ENCODE results near the gene LCE5A. TPM values are rescaled to one million over a fixed set of nuclear protein-coding genes. Genes with fewer than 3 reads are reported as not detected.

Gene LCE5A
- total and polyA plus RNA-seq, 2 donors from 2014 or later, result not detected

GRCh38 chr1:152466217-152466616 is 44.4 kb upstream of the LCE5A start:
- H3K27ac ChIP-seq (ENCODE audit: low read depth in 2 of 2, low read length in 2 of 2), result no peak overlapping the region
- FAIRE-seq (peak; percentile 97), DNase-seq (no peak)
- H3K4me1 ChIP-seq (ENCODE audit: control insufficient read depth in 2 of 3, insufficient read depth in 2 of 3, low read depth in 1 of 3, low read length in 3 of 3), result no peaks in the 10 kb centered on the region
- intact Hi-C loops (cut with DNase I), result no loop called here
- no peak overlapping the region for H3K9ac ChIP-seq (ENCODE audit: low read length in 3 of 3)
- H3K27me3 ChIP-seq (ENCODE audit: control insufficient read depth, insufficient read depth, low read length), result no peaks in the 10 kb centered on the region
- H3K9me3 ChIP-seq (ENCODE audit: control insufficient read depth in 2 of 3, insufficient read depth in 1 of 3, low read length in 3 of 3), result no peaks in the 10 kb centered on the region
- H3K4me3 ChIP-seq (ENCODE audit: low read length in 3 of 3), result no peak overlapping the region
- TF ChIP-seq, protein P1, sequence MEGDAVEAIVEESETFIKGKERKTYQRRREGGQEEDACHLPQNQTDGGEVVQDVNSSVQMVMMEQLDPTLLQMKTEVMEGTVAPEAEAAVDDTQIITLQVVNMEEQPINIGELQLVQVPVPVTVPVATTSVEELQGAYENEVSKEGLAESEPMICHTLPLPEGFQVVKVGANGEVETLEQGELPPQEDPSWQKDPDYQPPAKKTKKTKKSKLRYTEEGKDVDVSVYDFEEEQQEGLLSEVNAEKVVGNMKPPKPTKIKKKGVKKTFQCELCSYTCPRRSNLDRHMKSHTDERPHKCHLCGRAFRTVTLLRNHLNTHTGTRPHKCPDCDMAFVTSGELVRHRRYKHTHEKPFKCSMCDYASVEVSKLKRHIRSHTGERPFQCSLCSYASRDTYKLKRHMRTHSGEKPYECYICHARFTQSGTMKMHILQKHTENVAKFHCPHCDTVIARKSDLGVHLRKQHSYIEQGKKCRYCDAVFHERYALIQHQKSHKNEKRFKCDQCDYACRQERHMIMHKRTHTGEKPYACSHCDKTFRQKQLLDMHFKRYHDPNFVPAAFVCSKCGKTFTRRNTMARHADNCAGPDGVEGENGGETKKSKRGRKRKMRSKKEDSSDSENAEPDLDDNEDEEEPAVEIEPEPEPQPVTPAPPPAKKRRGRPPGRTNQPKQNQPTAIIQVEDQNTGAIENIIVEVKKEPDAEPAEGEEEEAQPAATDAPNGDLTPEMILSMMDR (IDR thresholded peaks at IDR 0.05; ENCODE audit: borderline replicate concordance, extremely low read depth, insufficient read depth), result no peak
- H3K36me3 ChIP-seq (ENCODE audit: control insufficient read depth in 2 of 3, insufficient read depth in 3 of 3, low read length in 3 of 3), result no peaks in the 10 kb centered on the region

- H3K9ac ChIP-seq (ENCODE audit: low read length in 3 of 3), result no peak overlapping the region
- H3K4me1 ChIP-seq (ENCODE audit: control insufficient read depth in 2 of 3, insufficient read depth in 2 of 3, low read depth in 1 of 3, low read length in 3 of 3), result no peaks in the 10 kb centered on the region
- FAIRE-seq (no peak), DNase-seq (no peak)
- no peak overlapping the region for H3K4me3 ChIP-seq (ENCODE audit: low read length in 3 of 3)
- no peaks in the 10 kb centered on the region for H3K27me3 ChIP-seq (ENCODE audit: control insufficient read depth, insufficient read depth, low read length)
- TF ChIP-seq, protein P1 (IDR thresholded peaks at IDR 0.05; ENCODE audit: borderline replicate concordance, extremely low read depth, insufficient read depth), result no peak
- no peaks in the 10 kb centered on the region for H3K36me3 ChIP-seq (ENCODE audit: control insufficient read depth in 2 of 3, insufficient read depth in 3 of 3, low read length in 3 of 3)
- intact Hi-C loops (cut with DNase I), result no loop called here
- H3K9me3 ChIP-seq (ENCODE audit: control insufficient read depth in 2 of 3, insufficient read depth in 1 of 3, low read length in 3 of 3), result peaks cover 0 to 8% (median 0%) of the 10 kb centered on the region in 3 donors
- H3K27ac ChIP-seq (ENCODE audit: low read depth in 2 of 2, low read length in 2 of 2), result no peak overlapping the region
Measured at GRCh38 chr1:152473887-152474537, 36.6 kb upstream of the LCE5A start.

DNA sequence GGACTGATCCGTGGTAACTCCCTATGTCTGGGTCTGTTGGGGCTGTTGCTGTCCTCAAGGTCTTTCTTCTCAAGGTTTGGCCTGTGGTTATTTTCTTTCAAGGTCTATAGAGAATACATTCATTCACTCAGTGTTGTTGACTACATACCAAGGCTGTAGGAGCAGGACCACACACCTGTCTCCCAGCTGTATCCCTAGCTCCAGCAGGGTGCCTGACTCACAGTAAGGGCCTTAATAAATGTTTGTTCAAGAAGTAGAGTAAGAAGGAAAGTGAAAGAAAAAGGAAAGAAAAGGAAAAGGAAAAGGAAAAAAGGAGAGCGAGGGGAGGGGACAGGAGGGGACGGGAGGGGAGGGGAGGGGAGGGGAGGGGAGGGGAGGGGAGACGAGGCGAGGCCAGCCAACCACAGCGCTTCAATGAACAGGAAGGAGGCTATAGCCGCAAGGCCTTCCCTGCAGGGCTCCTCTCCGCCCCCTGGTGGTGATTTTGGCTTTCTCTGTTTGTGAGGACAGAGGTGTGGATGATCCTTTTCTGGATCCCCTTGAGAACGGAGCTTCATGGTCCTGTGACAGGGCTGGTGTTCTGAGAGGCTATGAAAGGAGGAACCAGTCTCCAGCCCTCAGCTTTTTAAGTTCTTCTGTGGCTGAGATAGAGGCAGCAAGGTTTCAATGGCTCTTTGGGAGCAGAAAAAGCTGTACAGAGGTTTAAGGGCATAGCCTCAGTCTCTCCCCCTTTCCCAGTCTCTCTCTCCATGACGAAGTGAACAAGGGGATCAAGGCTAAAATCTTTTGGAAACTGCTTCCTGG is 30.6 kb upstream of the LCE5A start:
- intact Hi-C loops (cut with DNase I), result no loop called here
- Histone ChIP-seq H3K9me3 (ENCODE audit: control insufficient read depth in 2 of 3, insufficient read depth in 1 of 3, low read length in 3 of 3) (peaks cover 0 to 8% (median 0%) of the 10 kb centered on the region in 3 donors), H3K27ac (ENCODE audit: low read depth in 2 of 2, low read length in 2 of 2) (no peak overlapping the region), H3K27me3 (ENCODE audit: control insufficient read depth, insufficient read depth, low read length) (no peaks in the 10 kb centered on the region), H3K4me3 (ENCODE audit: low read length in 3 of 3) (no peak overlapping the region), H3K4me1 (ENCODE audit: control insufficient read depth in 2 of 3, insufficient read depth in 2 of 3, low read depth in 1 of 3, low read length in 3 of 3) (no peaks in the 10 kb centered on the region), H3K9ac (ENCODE audit: low read length in 3 of 3) (no peak overlapping the region), H3K36me3 (ENCODE audit: control insufficient read depth in 2 of 3, insufficient read depth in 3 of 3, low read length in 3 of 3) (no peaks in the 10 kb centered on the region)
- TF ChIP-seq, protein P1 (IDR thresholded peaks at IDR 0.05; ENCODE audit: borderline replicate concordance, extremely low read depth, insufficient read depth), result peak; percentile 46
- FAIRE-seq, result no peak
- peak in 1 of 5 donors; percentile 10 for DNase-seq
